SU-DHL-6 (cell line): Measurements from ENCODE around the gene C19orf25.

Experiments
- EZH2phosphoT487 ChIP-seq: fragments of 200-600 bp; sonication (generic), shearing (Covaris generic); conservative IDR thresholded peaks from 2 replicates; pipeline ENCODE4 v1.6.1; 2018; ENCODE audit warnings: mild to moderate bottlenecking, antibody characterized with exemption, low read length, moderate library complexity, mixed read lengths
- TF ChIP-seq, protein P1 (sequence below): fragments of 200-600 bp; sonication (generic); IDR thresholded peaks from one replicate; pipeline ENCODE4 v1.5.1; 2017; ENCODE audit warnings: antibody characterized with exemption, mild to moderate bottlenecking, low read length, moderate library complexity; ENCODE audit not compliant: insufficient read depth, poor library complexity, severe bottlenecking

GRCh38 chr19:1471515-1472160 lies 7.4 kb downstream of the C19orf25 start:
- TF ChIP-seq, protein P1, sequence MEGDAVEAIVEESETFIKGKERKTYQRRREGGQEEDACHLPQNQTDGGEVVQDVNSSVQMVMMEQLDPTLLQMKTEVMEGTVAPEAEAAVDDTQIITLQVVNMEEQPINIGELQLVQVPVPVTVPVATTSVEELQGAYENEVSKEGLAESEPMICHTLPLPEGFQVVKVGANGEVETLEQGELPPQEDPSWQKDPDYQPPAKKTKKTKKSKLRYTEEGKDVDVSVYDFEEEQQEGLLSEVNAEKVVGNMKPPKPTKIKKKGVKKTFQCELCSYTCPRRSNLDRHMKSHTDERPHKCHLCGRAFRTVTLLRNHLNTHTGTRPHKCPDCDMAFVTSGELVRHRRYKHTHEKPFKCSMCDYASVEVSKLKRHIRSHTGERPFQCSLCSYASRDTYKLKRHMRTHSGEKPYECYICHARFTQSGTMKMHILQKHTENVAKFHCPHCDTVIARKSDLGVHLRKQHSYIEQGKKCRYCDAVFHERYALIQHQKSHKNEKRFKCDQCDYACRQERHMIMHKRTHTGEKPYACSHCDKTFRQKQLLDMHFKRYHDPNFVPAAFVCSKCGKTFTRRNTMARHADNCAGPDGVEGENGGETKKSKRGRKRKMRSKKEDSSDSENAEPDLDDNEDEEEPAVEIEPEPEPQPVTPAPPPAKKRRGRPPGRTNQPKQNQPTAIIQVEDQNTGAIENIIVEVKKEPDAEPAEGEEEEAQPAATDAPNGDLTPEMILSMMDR: no peak
- TF ChIP-seq EZH2phosphoT487: no peak
